HG03039 (cell line): ENCODE results near the gene ULK2.

ENCODE experiments used
- ATAC-seq: cut with Tn5 transposase; IDR thresholded peaks from one replicate; pipeline ENCODE4 v1.9.1; 2021; ENCODE audit warnings: mild to moderate bottlenecking, moderate library complexity; ENCODE audit not compliant: unreplicated experiment

The ULK2 gene

DNA sequence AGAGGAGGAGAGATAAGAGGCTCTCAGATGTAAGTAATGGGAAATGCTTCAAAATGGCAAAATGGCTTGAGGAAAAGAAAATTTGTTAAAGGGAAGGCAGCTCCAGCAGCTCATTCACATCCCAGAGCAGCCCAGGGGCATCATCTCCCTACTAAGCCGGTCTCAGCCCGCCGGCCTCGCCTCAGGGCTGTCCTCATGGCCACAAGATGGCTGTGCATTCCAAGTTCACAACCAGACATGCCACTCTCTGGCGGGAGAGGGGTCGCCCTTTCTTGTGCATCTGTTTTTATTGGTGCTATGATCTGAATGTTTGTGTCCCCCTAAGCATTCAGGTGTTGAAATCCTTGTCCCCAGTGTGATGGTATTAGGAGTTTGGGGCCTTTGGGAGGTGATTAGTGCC is 137.8 kb downstream of the ULK2 start:
- ATAC-seq = no peak

DNA sequence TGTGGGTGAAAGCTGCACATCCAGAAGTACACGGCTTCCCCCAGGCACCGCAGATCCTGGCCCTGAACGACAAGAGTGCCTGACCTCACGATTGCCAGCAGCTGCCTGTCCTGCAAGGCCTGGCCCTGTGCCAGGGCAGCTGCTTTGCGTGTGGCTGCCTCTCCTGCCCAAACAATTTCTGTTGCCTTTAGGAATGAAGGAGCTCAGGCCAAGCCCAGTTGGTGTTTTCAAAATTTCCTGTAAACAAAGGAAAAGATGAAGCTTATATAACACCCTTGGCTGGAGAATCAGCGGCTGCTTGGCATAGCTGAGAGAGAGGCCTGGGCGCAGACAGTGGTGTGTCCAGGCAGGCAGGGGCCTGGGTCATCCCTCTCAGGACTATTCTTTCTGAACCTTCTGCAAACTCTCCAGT is 139.6 kb downstream of the ULK2 start:
- ATAC-seq = no peak

DNA sequence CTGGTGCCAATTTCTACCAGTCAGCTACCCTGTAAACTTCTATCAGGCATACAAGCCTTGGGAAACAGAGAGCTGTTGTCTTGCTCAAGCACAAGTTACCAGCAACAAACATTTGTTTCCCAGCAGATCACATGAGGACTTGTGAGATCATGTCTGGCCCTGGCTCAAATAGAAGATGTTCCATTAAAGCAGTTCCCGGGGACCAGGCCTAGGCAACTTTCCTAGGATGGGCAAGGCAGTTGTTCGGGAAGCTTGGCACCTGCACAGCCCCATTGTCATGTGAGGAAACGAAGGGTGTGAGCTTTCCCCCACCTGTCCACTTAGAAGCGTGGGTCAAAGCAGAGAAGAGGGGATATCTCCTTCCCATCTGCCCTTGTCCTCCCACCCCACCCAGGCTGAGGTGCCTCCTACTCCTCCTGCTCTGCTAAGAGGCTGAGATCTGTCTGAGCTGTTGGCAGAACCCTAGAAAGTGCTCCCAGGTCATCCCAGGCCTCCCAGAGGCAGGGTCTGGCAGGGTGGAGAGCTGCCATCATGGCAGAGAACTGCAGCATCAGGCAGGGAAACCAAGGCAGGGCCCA is 140.1 kb downstream of the ULK2 start:
- ATAC-seq = no peak

DNA sequence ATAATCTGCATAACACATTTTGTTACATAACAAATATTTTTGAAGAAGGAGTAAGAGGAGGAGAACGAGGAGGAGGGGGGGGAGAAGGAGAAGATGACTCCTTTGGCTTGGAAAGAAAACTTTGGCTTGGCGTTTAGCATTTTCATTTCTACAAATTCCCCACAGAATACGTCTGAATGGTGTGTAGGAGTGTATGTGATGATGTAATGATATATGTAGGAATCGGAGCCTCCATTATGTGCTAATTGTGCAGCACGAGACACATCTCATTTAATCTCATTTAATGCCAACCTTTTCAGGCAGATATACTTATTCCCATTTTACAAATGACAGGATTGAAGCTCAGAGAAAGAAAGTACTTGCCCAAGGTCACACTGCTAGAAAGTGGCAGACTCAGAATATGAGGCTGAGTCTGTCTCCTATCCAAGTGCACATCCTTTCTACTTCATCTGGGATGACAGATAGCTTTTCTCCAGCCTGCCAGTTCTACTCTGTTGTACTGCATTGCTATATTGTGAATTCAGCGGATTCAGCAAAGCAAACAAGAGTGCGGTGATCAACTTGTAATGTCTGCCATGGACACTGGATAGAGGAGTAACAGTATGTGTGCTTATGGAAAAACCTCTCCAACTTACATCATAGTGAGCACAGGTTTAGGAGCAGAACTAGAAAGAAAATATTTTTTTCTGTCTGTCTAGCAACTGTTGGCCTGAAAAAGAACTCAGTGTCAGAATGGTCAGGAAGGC is 140.9 kb downstream of the ULK2 start:
- ATAC-seq = no peak

DNA sequence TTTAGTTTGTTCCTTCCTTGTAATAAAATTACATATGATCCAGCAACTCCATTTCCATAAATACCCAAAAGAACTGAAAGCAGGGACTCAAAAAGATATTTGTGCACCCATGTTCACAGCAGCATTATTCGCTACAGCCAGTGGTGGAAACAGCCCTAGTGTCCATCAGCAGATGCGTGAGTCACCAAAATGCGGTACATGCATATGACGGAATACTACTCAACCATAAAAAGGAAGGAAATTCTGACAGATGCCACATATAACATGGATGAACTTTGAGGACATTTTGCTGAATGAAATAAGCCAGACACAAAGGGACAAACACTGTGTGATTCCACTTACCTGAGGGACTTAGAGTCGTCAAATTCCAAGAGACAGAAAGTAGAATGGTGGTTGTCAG is 142.2 kb downstream of the ULK2 start:
- ATAC-seq = no peak

DNA sequence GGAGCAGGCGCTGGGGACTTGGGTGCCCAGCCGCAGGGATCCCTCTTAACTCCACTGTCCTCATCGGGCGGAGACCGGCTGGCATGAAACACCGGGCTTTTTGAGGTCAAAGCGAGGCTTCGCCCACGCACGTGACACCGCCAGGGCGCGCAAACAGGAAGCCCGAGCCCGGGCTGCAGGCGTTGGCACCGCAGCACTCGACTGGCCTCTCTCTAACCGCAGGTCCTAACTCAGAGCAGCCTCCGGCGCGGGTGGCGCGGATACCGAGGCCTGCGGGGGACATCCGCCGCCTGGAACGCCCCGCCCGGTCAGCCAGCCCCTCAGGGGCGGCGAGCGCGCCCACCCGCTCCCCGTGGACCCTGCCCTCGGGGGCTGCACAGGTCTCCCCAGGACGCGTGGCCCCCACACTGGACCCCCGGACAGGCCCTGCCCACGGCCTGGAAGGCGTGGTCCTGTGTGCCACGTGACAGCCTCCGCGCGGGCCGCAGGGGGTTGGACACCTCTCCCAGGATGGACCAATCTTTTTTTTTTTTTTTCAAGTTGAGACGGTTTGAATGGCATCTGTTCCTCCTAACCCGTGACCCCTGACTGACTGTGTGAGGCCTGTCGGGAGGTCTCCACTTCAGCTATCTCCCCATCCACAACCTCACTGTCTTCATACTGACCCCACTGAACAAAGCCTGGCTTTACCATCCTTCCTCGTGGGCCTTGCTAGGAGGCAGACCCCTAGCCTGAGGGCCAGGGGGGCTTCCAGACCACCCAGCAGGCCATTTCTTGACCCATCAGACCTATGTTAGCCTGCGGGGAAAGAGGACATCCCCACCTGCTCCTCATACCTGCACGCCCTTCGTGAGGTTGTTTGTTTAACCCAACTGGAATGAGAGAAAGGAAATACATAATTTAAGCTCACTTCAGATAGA is 143.0 kb downstream of the ULK2 start:
- no peak for ATAC-seq

DNA sequence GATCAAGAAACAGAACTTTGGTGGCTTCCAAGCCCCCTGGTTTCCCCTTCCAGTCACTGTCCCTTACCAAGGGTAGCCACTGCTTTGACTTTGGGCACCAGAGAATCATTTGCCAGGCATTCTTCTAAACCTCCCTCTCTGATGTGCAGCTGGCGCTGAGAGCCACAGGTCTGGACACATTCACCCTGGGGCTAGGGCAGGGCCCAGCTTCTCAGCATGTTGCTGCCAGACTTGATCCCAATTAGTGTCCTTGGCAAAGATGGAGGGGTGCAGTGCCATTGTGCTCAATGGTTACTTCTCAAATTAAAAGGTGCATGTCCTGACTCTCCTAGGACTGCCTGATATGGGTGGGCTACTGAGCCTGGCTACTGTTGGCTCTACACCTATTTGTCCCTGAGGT is 143.8 kb downstream of the ULK2 start:
- no peak for ATAC-seq
